Measurements from ENCODE around the gene YTHDC1. TPM values are rescaled to one million over a fixed set of nuclear protein-coding genes. Genes with fewer than 3 reads are reported as not detected.

The YTHDC1 gene
- total and polyA plus RNA-seq, 3 experiments from 2014 or later, result 42.2 to 86.5 (median 85.2) TPM

DNA sequence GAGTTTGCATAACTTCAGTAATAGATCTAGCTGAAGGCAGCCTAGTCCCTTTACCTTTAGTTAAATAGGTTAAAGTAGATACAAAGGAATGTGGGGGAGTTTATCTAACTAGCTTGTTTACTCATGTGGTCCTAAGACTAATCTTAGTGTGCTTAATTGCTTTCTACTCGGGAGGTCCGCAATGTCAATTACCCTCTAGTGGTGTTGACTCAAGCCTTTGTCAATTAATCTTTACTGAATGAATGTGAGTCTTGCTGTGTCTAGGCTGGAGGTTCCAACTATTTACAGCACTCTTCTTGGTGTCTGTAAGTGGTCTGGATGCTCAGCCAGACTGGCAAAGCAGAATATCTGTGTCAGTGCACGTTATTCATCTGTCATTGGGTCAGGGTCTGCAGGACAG, 17.9 kb upstream of the YTHDC1 start:
- no peaks in the 10 kb centered on the region for H3K36me3 ChIP-seq (ENCODE audit: insufficient read depth, low read length)
- H3K27ac ChIP-seq (ENCODE audit: low read depth, low read length), result no peak overlapping the region
- no peaks in the 10 kb centered on the region for H3K27me3 ChIP-seq (ENCODE audit: insufficient read depth, low read length, poor library complexity, severe bottlenecking)
- ChIA-PET CTCF (interaction anchor here (1.3 to 1.4 kb wide), 2 partner anchors 8 to 10 kb away, joined by 3 read pairs; no protein-coding TSS in a partner anchor), POLR2A (no interaction called here)
- Mint-ChIP-seq H3K27me3 (peaks cover 10 to 28% of the 10 kb centered on the region in 2 donors), H3K9me3 (peaks cover 0 to 3% (median 2%) of the 10 kb centered on the region in 5 donors), H3K4me3 (no peak overlapping the region), H3K27ac (no peak overlapping the region), H3K36me3 (peaks cover 0 to 16% (median 0%) of the 10 kb centered on the region in 3 donors), H3K4me1 (peaks cover 3 to 10% (median 7%) of the 10 kb centered on the region in 3 donors)
- no peaks in the 10 kb centered on the region for H3K4me1 ChIP-seq (ENCODE audit: insufficient read depth, low read length)
- H3K4me3 ChIP-seq (ENCODE audit: low read length), result no peak overlapping the region
- no peak for DNase-seq
- H3K9me3 ChIP-seq (ENCODE audit: low read length), result no peaks in the 10 kb centered on the region

DNA sequence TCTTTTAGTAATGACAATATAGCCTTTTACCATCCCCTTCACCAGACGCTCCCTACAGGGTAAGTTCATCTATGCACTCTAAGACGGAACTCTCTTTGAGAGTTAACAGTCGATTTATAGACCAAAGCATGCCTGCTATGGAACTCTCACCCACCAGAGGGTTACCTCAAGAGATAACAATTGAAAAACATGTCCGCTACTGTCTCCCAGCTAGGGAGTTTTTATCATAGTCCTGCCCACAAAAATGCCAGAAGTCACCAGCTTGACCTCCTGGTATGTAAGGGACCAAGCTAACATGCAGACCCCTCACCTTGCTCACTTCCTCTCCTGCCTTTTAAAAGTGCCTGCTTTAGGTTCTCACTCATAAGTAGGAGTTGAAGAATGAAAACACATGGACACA, 16.7 kb upstream of the YTHDC1 start:
- Mint-ChIP-seq H3K36me3 (peaks cover 0 to 16% (median 0%) of the 10 kb centered on the region in 3 donors), H3K27ac (no peak overlapping the region), H3K4me3 (no peak overlapping the region), H3K27me3 (peaks cover 10 to 32% of the 10 kb centered on the region in 2 donors), H3K9me3 (peaks cover 0 to 3% (median 2%) of the 10 kb centered on the region in 5 donors), H3K4me1 (peaks cover 3 to 10% (median 7%) of the 10 kb centered on the region in 3 donors)
- CTCF ChIA-PET, result no interaction called here
- DNase-seq, result no peak
- Histone ChIP-seq H3K9me3 (ENCODE audit: low read length) (no peaks in the 10 kb centered on the region), H3K4me1 (ENCODE audit: insufficient read depth, low read length) (no peaks in the 10 kb centered on the region), H3K4me3 (ENCODE audit: low read length) (no peak overlapping the region), H3K27me3 (ENCODE audit: insufficient read depth, low read length, poor library complexity, severe bottlenecking) (no peaks in the 10 kb centered on the region), H3K27ac (ENCODE audit: low read depth, low read length) (no peak overlapping the region), H3K36me3 (ENCODE audit: insufficient read depth, low read length) (no peaks in the 10 kb centered on the region)
- POLR2A ChIA-PET, result no interaction called here

DNA sequence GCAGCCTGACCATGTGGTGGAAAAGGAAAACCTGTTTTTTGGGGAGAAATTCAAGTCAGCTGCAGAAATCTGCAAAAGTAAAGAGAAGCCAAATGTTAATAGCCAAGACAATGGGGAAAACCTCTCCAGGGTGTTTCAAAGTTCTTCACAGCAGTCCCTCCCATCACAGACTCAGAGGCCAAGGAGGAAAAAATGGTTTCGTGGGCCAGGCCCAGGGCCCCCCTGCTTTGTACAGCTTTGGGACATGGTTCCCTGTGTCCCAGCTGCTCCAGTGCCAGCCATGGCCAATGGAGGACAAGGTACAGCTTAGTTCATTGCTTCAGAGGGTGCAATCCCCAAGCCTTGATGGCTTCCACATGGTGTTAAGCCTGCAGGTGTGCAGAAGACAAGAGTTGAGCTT, 15.2 kb upstream of the YTHDC1 start:
- H3K36me3 ChIP-seq (ENCODE audit: insufficient read depth, low read length), result no peaks in the 10 kb centered on the region
- H3K27me3 Mint-ChIP-seq, result peaks cover 10 to 32% of the 10 kb centered on the region in 2 donors
- H3K27me3 ChIP-seq (ENCODE audit: insufficient read depth, low read length, poor library complexity, severe bottlenecking), result no peaks in the 10 kb centered on the region
- no peak overlapping the region for H3K4me3 ChIP-seq (ENCODE audit: low read length)
- no peaks in the 10 kb centered on the region for H3K9me3 ChIP-seq (ENCODE audit: low read length)
- no peak overlapping the region for H3K27ac Mint-ChIP-seq
- no peak overlapping the region for H3K4me3 Mint-ChIP-seq
- peaks cover 3 to 10% (median 7%) of the 10 kb centered on the region in 3 donors for H3K4me1 Mint-ChIP-seq
- CTCF ChIA-PET, result interaction anchor here (1.4 kb wide), 1 partner anchor 11 kb away, joined by 7 read pairs; no protein-coding TSS in a partner anchor
- no peak overlapping the region for H3K27ac ChIP-seq (ENCODE audit: low read depth, low read length)
- POLR2A ChIA-PET, result no interaction called here
- peaks cover 0 to 3% (median 2%) of the 10 kb centered on the region in 5 donors for H3K9me3 Mint-ChIP-seq
- no peak for DNase-seq
- peaks cover 0 to 16% (median 0%) of the 10 kb centered on the region in 3 donors for H3K36me3 Mint-ChIP-seq
- H3K4me1 ChIP-seq (ENCODE audit: insufficient read depth, low read length), result no peaks in the 10 kb centered on the region

DNA sequence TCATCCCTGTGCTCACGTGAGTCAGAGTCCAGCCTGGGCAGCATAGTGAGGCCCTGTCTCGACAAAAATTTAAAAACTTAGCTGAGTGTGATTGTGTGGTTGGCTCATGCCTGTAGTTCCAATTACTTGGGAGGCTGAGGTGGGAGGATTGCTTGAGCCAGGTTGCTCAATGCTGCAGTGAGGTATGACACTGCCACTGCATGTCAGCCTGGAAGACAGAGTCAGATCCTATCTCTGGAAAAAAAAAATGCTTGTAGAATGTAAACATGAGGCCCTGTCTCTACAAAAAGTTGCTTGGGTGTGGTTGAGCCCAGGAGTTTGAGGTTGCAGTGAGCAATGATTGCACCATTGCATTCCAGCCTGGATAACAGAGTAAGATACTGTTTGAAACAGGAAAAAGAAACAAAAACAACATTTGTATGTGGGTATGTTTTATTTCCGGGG, 11.3 kb upstream of the YTHDC1 start:
- H3K27ac Mint-ChIP-seq, result no peak overlapping the region
- H3K27me3 Mint-ChIP-seq, result peaks cover 6 to 23% of the 10 kb centered on the region in 2 donors
- peaks cover 0 to under 1% (median under 1%) of the 10 kb centered on the region in 5 donors for H3K9me3 Mint-ChIP-seq
- ChIA-PET POLR2A (no interaction called here), CTCF (interaction anchor here (1.4 to 1.9 kb wide), 2 partner anchors 9 to 15 kb away, joined by 3 to 7 read pairs; no protein-coding TSS in a partner anchor)
- Histone ChIP-seq H3K4me3 (ENCODE audit: low read length) (no peak overlapping the region), H3K27ac (ENCODE audit: low read depth, low read length) (no peak overlapping the region), H3K9me3 (ENCODE audit: low read length) (no peaks in the 10 kb centered on the region), H3K27me3 (ENCODE audit: insufficient read depth, low read length, poor library complexity, severe bottlenecking) (no peaks in the 10 kb centered on the region), H3K36me3 (ENCODE audit: insufficient read depth, low read length) (no peaks in the 10 kb centered on the region), H3K4me1 (ENCODE audit: insufficient read depth, low read length) (no peaks in the 10 kb centered on the region)
- H3K36me3 Mint-ChIP-seq, result peaks cover 0 to 9% (median 0%) of the 10 kb centered on the region in 3 donors
- H3K4me1 Mint-ChIP-seq, result peaks cover 6 to 12% (median 6%) of the 10 kb centered on the region in 3 donors
- no peak for DNase-seq
- no peak overlapping the region for H3K4me3 Mint-ChIP-seq

DNA sequence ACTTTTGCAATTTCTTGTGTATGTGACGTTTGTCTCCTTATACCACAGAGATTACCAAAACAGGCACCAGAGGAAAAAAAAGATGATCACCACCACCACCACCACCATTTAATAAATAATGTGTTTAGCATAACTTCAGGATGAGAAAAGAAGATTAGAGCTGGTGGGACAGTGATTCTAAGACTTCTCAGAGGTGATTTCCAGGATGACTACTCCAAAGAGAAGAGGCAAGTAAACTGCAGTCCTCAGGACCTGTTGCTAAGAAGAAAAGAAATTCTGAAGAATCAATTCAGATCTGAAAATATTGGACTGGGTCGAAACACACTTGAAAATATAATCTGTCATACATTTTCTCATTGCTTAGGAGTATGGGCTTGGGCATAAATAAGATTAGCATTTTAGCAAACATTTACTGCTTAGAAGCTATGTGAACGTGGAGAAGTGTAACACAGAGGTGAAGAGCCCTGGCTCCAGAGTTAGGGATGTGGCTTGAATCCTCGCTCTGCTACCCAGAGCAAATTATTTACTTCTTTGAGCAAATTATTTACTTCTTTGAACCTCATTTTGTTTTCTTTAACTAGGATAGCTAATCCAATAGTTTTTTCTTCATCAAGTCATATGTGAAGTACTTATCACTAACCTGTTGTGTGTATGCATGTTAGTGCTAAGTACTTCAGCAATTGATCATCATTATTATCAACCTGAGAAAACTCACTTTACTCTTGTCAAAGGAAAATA, 10.5 kb upstream of the YTHDC1 start:
- peaks cover 6 to 12% (median 6%) of the 10 kb centered on the region in 3 donors for H3K4me1 Mint-ChIP-seq
- H3K4me1 ChIP-seq (ENCODE audit: insufficient read depth, low read length), result no peaks in the 10 kb centered on the region

DNA sequence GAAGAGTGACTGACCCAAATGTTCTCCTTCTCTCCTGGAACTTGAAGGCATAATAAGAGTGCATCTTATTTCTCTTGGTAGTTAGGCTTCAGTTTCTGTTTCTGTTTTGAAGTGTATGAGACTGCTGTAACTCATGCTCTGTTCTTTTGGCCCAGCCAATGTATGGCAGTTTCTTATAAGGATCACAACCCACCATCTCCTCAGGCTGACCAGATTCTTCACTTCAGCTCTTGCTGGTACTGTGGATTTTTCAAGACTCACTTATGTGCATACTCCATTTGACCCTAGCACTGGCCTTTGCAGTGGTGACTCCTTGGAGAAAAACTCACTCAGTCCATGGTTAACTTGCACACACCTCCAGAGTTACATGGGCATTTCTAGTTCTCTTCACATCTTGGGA, 9.6 kb upstream of the YTHDC1 start:
- Histone ChIP-seq H3K4me3 (ENCODE audit: low read length) (no peak overlapping the region), H3K27me3 (ENCODE audit: insufficient read depth, low read length, poor library complexity, severe bottlenecking) (no peaks in the 10 kb centered on the region), H3K9me3 (ENCODE audit: low read length) (no peaks in the 10 kb centered on the region), H3K4me1 (ENCODE audit: insufficient read depth, low read length) (no peaks in the 10 kb centered on the region), H3K27ac (ENCODE audit: low read depth, low read length) (no peak overlapping the region), H3K36me3 (ENCODE audit: insufficient read depth, low read length) (no peaks in the 10 kb centered on the region)
- H3K27ac Mint-ChIP-seq, result peak overlapping the region in 6 of 8 donors; percentile 28 to 76 (median 44)
- peaks cover 0 to 5% (median 0%) of the 10 kb centered on the region in 3 donors for H3K36me3 Mint-ChIP-seq
- no peak for DNase-seq
- H3K9me3 Mint-ChIP-seq, result no peaks in the 10 kb centered on the region
- POLR2A ChIA-PET, result no interaction called here
- peaks cover 2 to 13% of the 10 kb centered on the region in 2 donors for H3K27me3 Mint-ChIP-seq
- peaks cover 6 to 12% (median 6%) of the 10 kb centered on the region in 3 donors for H3K4me1 Mint-ChIP-seq
- peak overlapping the region in 4 of 7 donors; percentile 9 to 43 (median 40) for H3K4me3 Mint-ChIP-seq
- CTCF ChIA-PET, result interaction anchor here (1.0 to 1.4 kb wide), 2 partner anchors 16 to 17 kb away, joined by 3 read pairs; no protein-coding TSS in a partner anchor

More for the DNA sequence above, 10.5 kb upstream of the YTHDC1 start:
- POLR2A ChIA-PET, result no interaction called here
- no peak overlapping the region for H3K27ac ChIP-seq (ENCODE audit: low read depth, low read length)
- Mint-ChIP-seq H3K27ac (peak overlapping the region in 1 of 8 donors; percentile 9), H3K4me3 (no peak overlapping the region), H3K27me3 (peaks cover 2 to 17% of the 10 kb centered on the region in 2 donors), H3K9me3 (no peaks in the 10 kb centered on the region), H3K36me3 (peaks cover 0 to 5% (median 0%) of the 10 kb centered on the region in 3 donors)
- no peaks in the 10 kb centered on the region for H3K36me3 ChIP-seq (ENCODE audit: insufficient read depth, low read length)
- CTCF ChIA-PET, result interaction anchor here (1.4 to 1.9 kb wide), 2 partner anchors 8 to 16 kb away, joined by 3 to 7 read pairs; no protein-coding TSS in a partner anchor
- no peak overlapping the region for H3K4me3 ChIP-seq (ENCODE audit: low read length)
- DNase-seq, result no peak
- no peaks in the 10 kb centered on the region for H3K27me3 ChIP-seq (ENCODE audit: insufficient read depth, low read length, poor library complexity, severe bottlenecking)
- no peaks in the 10 kb centered on the region for H3K9me3 ChIP-seq (ENCODE audit: low read length)

DNA sequence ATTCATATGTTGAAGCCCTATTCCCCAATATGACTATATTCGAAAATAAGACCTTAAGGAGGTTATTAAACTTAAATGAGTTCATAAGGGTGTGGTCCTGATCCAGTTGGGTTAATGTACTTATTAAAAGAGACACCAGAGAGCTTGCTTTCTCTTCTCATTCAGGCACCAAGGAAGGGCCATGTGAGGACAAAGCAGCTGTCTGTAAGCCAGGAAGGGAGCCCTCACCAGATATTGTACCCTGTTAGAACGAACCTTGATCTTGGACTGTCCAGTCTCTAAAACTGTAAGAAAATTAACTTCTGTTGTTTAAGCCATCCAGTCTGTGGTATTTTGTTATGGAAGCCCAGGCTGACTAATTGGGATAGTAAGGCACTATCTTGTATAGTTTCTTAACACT, 9.1 kb upstream of the YTHDC1 start:
- no peaks in the 10 kb centered on the region for H3K9me3 ChIP-seq (ENCODE audit: low read length)
- no peak for DNase-seq
- H3K4me1 ChIP-seq (ENCODE audit: insufficient read depth, low read length), result no peaks in the 10 kb centered on the region
- H3K27ac Mint-ChIP-seq, result peak overlapping the region in 6 of 8 donors; percentile 18 to 76 (median 36)
- no peaks in the 10 kb centered on the region for H3K27me3 ChIP-seq (ENCODE audit: insufficient read depth, low read length, poor library complexity, severe bottlenecking)
- no peaks in the 10 kb centered on the region for H3K36me3 ChIP-seq (ENCODE audit: insufficient read depth, low read length)
- peak overlapping the region in 3 of 7 donors; percentile 9 to 43 (median 42) for H3K4me3 Mint-ChIP-seq
- H3K9me3 Mint-ChIP-seq, result no peaks in the 10 kb centered on the region
- H3K27me3 Mint-ChIP-seq, result peaks cover 2 to 8% of the 10 kb centered on the region in 2 donors
- H3K27ac ChIP-seq (ENCODE audit: low read depth, low read length), result no peak overlapping the region
- peaks cover 0 to 1% (median 0%) of the 10 kb centered on the region in 3 donors for H3K36me3 Mint-ChIP-seq
- H3K4me3 ChIP-seq (ENCODE audit: low read length), result no peak overlapping the region
- CTCF ChIA-PET, result interaction anchor here (1.0 kb wide), 1 partner anchor 17 kb away, joined by 3 read pairs; no protein-coding TSS in a partner anchor
- POLR2A ChIA-PET, result no interaction called here
- H3K4me1 Mint-ChIP-seq, result peaks cover 6 to 12% (median 6%) of the 10 kb centered on the region in 3 donors

DNA sequence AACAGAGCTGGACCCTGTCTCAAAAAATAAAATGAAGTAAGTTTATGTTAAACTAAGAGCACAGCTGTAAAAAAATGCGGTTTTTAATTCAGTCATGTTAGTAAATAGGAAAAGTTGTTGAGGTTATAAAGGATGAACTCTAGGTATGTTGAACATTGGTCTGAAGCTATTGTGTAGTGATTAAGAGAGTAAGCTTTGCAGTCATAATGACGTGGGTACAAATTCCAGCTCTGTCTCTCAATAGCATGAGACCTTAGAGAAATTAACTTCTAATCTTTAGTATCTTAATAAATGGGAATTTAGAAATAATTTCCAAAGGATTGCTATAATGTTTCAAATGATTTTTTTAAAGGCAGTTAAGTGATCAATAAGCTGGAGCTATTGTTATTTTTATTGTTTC, 2.9 kb upstream of the YTHDC1 start:
- POLR2A ChIA-PET, result no interaction called here
- no peaks in the 10 kb centered on the region for H3K9me3 Mint-ChIP-seq
- H3K27ac Mint-ChIP-seq, result no peak overlapping the region
- no peak for DNase-seq
- H3K9me3 ChIP-seq (ENCODE audit: low read length), result no peaks in the 10 kb centered on the region
- H3K27me3 ChIP-seq (ENCODE audit: insufficient read depth, low read length, poor library complexity, severe bottlenecking), result no peaks in the 10 kb centered on the region
- H3K27ac ChIP-seq (ENCODE audit: low read depth, low read length), result no peak overlapping the region
- H3K4me3 Mint-ChIP-seq, result no peak overlapping the region
- H3K4me3 ChIP-seq (ENCODE audit: low read length), result no peak overlapping the region
- peaks cover 0 to 20% (median 0%) of the 10 kb centered on the region in 3 donors for H3K36me3 Mint-ChIP-seq
- H3K4me1 Mint-ChIP-seq, result peaks cover 15 to 17% (median 17%) of the 10 kb centered on the region in 3 donors
- H3K4me1 ChIP-seq (ENCODE audit: insufficient read depth, low read length), result peaks cover 13% of the 10 kb centered on the region
- peaks cover 0 to 3% of the 10 kb centered on the region in 2 donors for H3K27me3 Mint-ChIP-seq
- CTCF ChIA-PET, result interaction anchor here (2.0 kb wide), 1 partner anchor 9 kb away, joined by 7 read pairs; no protein-coding TSS in a partner anchor
- H3K36me3 ChIP-seq (ENCODE audit: insufficient read depth, low read length), result no peaks in the 10 kb centered on the region
